H1 (cell line): ENCODE data around the gene NELFA. TPM values are rescaled to one million over a fixed set of nuclear protein-coding genes. Genes with fewer than 3 reads are reported as not detected.

Source experiments
- ASH2L ChIP-seq: fragments of 200-600, 300-600 bp; sonication (generic); IDR thresholded peaks from one replicate; pipeline ENCODE4 v1.7.1; 2017; ENCODE audit warnings: low read length
- GTF2F1 ChIP-seq: IDR thresholded peaks from 2 replicates; pipeline ENCODE4 v1.6.1; 2012; ENCODE audit warnings: low read depth, low read length, improper control_type of control experiment, borderline replicate concordance
- NANOG ChIP-seq: IDR thresholded peaks from 2 replicates; pipeline ENCODE4 v1.6.1; 2011; ENCODE audit warnings: low read length, low read depth, mild to moderate bottlenecking, inconsistent platforms; ENCODE audit not compliant: insufficient read depth, poor library complexity, severe bottlenecking
- RAD21 ChIP-seq, 2 experiments: IDR thresholded peaks in 1 of 2; conservative IDR thresholded peaks in 1 of 2; 2 replicates each; pipeline ENCODE4 v1.6.1; 2011; ENCODE audit warnings: low read depth in 2 of 2, low read length in 2 of 2, improper control_type of control experiment in 1 of 2, inconsistent platforms in 1 of 2, mild to moderate bottlenecking in 1 of 2, moderate library complexity in 1 of 2
- SIX5 ChIP-seq: IDR thresholded peaks from 2 replicates; pipeline ENCODE4 v1.6.1; 2011; ENCODE audit warnings: mild to moderate bottlenecking, low read depth, low read length
- polyA plus RNA-seq, 7 experiments: library from polyadenylated mRNA; depleted of rRNA in 3 of 7; stranded (reverse) in 5 of 7; unstranded in 2 of 7; fragments of >200 nt in 5 of 7; fragments of 200-250 nt in 2 of 7; gene quantifications; 1 replicate in 5 of 7; 2 replicates in 1 of 7; 4 replicates in 1 of 7; pipeline versions ENCODE4 v1.2.1 to v1.2.3, GENCODE V29; 2011 to 2013; ENCODE audit warnings: missing spikeins in 2 of 7, mixed read lengths in 2 of 7
- total RNA-seq: library from RNA; stranded (reverse); fragmentation: NEBNext Ultra II Directional; extraction: Animal tissue kit (Norgen Biotek cat#: 25700); gene quantifications from 2 replicates; pipeline ENCODE4 v1.2.1, GENCODE V29; 2021
- TF ChIP-seq, protein P1 (sequence below): fragments of 300-600 bp; sonication (generic); IDR thresholded peaks from 2 replicates; pipeline ENCODE4 v1.7.1; 2012; ENCODE audit warnings: low read length, moderate library complexity, mild to moderate bottlenecking, inconsistent platforms; ENCODE audit not compliant: insufficient replicate concordance
- TF ChIP-seq, protein P2 (sequence below): IDR thresholded peaks from 2 replicates; pipeline ENCODE4 v1.6.1; 2011; ENCODE audit warnings: low read depth, mild to moderate bottlenecking, low read length; ENCODE audit not compliant: insufficient read depth
- TF ChIP-seq, protein P3 (sequence below): IDR thresholded peaks from 2 replicates; pipeline ENCODE4 v1.6.1; 2012; ENCODE audit warnings: inconsistent platforms

Gene NELFA
- total and polyA plus RNA-seq, 2 of the 8 experiments (the other 6 are each of a cell fraction or from before 2014, with no cell fraction given), result 41.8 to 57.5 TPM

DNA sequence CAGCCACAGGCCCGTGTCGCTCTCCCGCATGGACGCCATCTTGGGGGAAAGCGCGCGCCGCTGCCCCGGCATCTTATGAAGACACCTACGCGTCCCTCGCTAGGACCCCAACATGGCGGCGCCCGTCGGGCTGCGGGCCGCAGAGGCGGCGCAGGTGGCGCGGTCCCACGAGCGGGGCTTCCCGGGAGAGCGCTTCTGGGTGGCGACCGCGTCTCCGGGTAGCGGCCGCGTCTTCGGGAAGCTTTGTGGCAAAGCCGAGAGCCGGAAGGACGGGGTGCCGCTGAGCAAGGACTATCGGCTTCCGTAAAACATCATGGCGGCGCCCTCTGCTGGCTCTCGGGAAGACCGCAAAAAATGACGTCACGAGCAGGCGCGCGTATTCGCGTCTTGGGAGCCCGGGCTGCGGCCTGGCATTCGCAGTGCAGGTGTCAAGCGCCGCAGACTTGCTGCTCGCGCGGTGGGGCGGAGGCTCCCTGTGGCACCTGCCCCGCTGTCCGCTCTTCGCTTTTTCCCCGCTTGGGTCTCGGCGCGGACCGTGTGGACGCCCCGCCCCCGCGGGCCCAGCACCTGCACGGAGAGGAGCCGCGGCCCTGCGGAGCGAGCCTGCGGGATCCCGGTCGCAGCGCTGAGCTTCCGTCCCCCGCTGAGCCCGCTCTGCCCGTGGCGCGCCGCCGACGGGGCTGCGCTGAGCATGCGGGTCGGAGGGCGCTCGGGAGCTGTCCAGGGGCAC lies at the start of gene NELFA (continued):
- TF ChIP-seq RAD21 (IDR thresholded peaks at IDR 0.05 in 1 of 2, conservative IDR thresholded peaks at IDR 0.05 in 1 of 2; ENCODE audit: low read depth in 2 of 2, low read length in 2 of 2) (no peak), ASH2L (peak; percentile 88), SIX5 (peak; percentile 50), NANOG (no peak), GTF2F1 (no peak)
- TF ChIP-seq, protein P1, sequence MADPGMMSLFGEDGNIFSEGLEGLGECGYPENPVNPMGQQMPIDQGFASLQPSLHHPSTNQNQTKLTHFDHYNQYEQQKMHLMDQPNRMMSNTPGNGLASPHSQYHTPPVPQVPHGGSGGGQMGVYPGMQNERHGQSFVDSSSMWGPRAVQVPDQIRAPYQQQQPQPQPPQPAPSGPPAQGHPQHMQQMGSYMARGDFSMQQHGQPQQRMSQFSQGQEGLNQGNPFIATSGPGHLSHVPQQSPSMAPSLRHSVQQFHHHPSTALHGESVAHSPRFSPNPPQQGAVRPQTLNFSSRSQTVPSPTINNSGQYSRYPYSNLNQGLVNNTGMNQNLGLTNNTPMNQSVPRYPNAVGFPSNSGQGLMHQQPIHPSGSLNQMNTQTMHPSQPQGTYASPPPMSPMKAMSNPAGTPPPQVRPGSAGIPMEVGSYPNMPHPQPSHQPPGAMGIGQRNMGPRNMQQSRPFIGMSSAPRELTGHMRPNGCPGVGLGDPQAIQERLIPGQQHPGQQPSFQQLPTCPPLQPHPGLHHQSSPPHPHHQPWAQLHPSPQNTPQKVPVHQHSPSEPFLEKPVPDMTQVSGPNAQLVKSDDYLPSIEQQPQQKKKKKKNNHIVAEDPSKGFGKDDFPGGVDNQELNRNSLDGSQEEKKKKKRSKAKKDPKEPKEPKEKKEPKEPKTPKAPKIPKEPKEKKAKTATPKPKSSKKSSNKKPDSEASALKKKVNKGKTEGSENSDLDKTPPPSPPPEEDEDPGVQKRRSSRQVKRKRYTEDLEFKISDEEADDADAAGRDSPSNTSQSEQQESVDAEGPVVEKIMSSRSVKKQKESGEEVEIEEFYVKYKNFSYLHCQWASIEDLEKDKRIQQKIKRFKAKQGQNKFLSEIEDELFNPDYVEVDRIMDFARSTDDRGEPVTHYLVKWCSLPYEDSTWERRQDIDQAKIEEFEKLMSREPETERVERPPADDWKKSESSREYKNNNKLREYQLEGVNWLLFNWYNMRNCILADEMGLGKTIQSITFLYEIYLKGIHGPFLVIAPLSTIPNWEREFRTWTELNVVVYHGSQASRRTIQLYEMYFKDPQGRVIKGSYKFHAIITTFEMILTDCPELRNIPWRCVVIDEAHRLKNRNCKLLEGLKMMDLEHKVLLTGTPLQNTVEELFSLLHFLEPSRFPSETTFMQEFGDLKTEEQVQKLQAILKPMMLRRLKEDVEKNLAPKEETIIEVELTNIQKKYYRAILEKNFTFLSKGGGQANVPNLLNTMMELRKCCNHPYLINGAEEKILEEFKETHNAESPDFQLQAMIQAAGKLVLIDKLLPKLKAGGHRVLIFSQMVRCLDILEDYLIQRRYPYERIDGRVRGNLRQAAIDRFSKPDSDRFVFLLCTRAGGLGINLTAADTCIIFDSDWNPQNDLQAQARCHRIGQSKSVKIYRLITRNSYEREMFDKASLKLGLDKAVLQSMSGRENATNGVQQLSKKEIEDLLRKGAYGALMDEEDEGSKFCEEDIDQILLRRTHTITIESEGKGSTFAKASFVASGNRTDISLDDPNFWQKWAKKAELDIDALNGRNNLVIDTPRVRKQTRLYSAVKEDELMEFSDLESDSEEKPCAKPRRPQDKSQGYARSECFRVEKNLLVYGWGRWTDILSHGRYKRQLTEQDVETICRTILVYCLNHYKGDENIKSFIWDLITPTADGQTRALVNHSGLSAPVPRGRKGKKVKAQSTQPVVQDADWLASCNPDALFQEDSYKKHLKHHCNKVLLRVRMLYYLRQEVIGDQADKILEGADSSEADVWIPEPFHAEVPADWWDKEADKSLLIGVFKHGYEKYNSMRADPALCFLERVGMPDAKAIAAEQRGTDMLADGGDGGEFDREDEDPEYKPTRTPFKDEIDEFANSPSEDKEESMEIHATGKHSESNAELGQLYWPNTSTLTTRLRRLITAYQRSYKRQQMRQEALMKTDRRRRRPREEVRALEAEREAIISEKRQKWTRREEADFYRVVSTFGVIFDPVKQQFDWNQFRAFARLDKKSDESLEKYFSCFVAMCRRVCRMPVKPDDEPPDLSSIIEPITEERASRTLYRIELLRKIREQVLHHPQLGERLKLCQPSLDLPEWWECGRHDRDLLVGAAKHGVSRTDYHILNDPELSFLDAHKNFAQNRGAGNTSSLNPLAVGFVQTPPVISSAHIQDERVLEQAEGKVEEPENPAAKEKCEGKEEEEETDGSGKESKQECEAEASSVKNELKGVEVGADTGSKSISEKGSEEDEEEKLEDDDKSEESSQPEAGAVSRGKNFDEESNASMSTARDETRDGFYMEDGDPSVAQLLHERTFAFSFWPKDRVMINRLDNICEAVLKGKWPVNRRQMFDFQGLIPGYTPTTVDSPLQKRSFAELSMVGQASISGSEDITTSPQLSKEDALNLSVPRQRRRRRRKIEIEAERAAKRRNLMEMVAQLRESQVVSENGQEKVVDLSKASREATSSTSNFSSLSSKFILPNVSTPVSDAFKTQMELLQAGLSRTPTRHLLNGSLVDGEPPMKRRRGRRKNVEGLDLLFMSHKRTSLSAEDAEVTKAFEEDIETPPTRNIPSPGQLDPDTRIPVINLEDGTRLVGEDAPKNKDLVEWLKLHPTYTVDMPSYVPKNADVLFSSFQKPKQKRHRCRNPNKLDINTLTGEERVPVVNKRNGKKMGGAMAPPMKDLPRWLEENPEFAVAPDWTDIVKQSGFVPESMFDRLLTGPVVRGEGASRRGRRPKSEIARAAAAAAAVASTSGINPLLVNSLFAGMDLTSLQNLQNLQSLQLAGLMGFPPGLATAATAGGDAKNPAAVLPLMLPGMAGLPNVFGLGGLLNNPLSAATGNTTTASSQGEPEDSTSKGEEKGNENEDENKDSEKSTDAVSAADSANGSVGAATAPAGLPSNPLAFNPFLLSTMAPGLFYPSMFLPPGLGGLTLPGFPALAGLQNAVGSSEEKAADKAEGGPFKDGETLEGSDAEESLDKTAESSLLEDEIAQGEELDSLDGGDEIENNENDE, result no peak
- TF ChIP-seq, protein P2, sequence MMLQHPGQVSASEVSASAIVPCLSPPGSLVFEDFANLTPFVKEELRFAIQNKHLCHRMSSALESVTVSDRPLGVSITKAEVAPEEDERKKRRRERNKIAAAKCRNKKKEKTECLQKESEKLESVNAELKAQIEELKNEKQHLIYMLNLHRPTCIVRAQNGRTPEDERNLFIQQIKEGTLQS, result peak; percentile 65
- TF ChIP-seq, protein P3, sequence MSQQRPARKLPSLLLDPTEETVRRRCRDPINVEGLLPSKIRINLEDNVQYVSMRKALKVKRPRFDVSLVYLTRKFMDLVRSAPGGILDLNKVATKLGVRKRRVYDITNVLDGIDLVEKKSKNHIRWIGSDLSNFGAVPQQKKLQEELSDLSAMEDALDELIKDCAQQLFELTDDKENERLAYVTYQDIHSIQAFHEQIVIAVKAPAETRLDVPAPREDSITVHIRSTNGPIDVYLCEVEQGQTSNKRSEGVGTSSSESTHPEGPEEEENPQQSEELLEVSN, result 0 out of 2 replicates have a peak, but pooled peaks have one; percentile 4
